Measurements from ENCODE around the gene NFKBIB. TPM values are rescaled to one million over a fixed set of nuclear protein-coding genes. Genes with fewer than 3 reads are reported as not detected.

Gene NFKBIB
- total and polyA plus RNA-seq, 2 of the 8 experiments (the other 6 are each of a cell fraction or from before 2014, with no cell fraction given), result 37.3 to 44.1 TPM

GRCh38 chr19:38890686-38891085 lies 9.1 kb upstream of the NFKBIB start:
- no peak overlapping the region for H3K14ac ChIP-seq (ENCODE audit: insufficient read length)
- no peak overlapping the region for H4K91ac ChIP-seq (replicated peaks; ENCODE audit: insufficient read length, low read length)
- H2BK5ac ChIP-seq (ENCODE audit: low read depth, low read length), result no peak overlapping the region
- no peak overlapping the region for H2BK15ac ChIP-seq (ENCODE audit: low read length)
- no peak overlapping the region for H2BK20ac ChIP-seq (ENCODE audit: low read length)
- POLR2A ChIA-PET (ENCODE audit: partially characterized antibody), result interaction anchor here (0.6 kb wide), 1 partner anchor 32 kb away, joined by 3 read pairs; no protein-coding TSS in a partner anchor
- H3K4ac ChIP-seq (replicated peaks; ENCODE audit: insufficient read length, low read depth, low read length), result no peak overlapping the region
- no peak overlapping the region for H3K4me3 ChIP-seq (ENCODE audit: extremely low read depth in 1 of 4, insufficient read depth in 2 of 4, low read depth in 3 of 4, low read length in 4 of 4)
- FAIRE-seq (no peak), DNase-seq (ENCODE audit: low read depth in 1 of 2, low spot score in 2 of 2) (no peak)
- no peaks in the 10 kb centered on the region for H3K4me1 ChIP-seq (replicated peaks in 1 of 4; ENCODE audit: control insufficient read depth in 3 of 4, insufficient read depth in 4 of 4, low read length in 3 of 4)
- no peak overlapping the region for H3K23ac ChIP-seq (ENCODE audit: insufficient read length)
- no peaks in the 10 kb centered on the region for H3K79me2 ChIP-seq (ENCODE audit: control insufficient read depth in 1 of 2, insufficient read depth in 2 of 2, low read length in 2 of 2)
- H3K18ac ChIP-seq (ENCODE audit: extremely low read depth, low read length), result no peak overlapping the region
- no peak overlapping the region for H2BK12ac ChIP-seq (ENCODE audit: low read depth, low read length)
- no peaks in the 10 kb centered on the region for H3K79me1 ChIP-seq (ENCODE audit: low read depth, low read length)
- CTCF ChIA-PET (ENCODE audit: partially characterized antibody), result interaction anchor here (5.9 kb wide), 1 partner anchor 14 kb away, joined by 97 read pairs; the partner anchor contains the start of gene RINL
- H2AK5ac ChIP-seq (ENCODE audit: low read depth, low read length), result no peak overlapping the region
- H3K23me2 ChIP-seq (ENCODE audit: low read depth, low read length), result no peaks in the 10 kb centered on the region
- no peak overlapping the region for H3K56ac ChIP-seq (replicated peaks; ENCODE audit: insufficient read length, low read depth, low read length)
- H4K20me1 ChIP-seq (replicated peaks in 1 of 2; ENCODE audit: control insufficient read depth in 1 of 2, insufficient read depth in 2 of 2, low read length in 2 of 2), result peaks cover 0 to 2% of the 10 kb centered on the region in 2 experiments
- no peaks in the 10 kb centered on the region for H3K27me3 ChIP-seq (replicated peaks in 1 of 4; ENCODE audit: control insufficient read depth in 3 of 4, extremely low read depth in 1 of 4, insufficient read depth in 3 of 4, low read length in 3 of 4)
- H4K8ac ChIP-seq (ENCODE audit: extremely low read depth, insufficient read depth, low read length), result no peak overlapping the region
- H3K9me3 ChIP-seq (ENCODE audit: insufficient read depth in 2 of 2, low read depth in 1 of 2, low read length in 1 of 2), result no peaks in the 10 kb centered on the region
- H3K36me3 ChIP-seq (ENCODE audit: control insufficient read depth in 2 of 4, insufficient read depth in 4 of 4, low read length in 3 of 4), result no peaks in the 10 kb centered on the region
- 0 out of 7 replicates have a peak overlapping the region, but pooled peaks of 1 of the 4 experiments have one; percentile 24 for H3K9ac ChIP-seq (replicated peaks in 1 of 4; ENCODE audit: extremely low read depth in 1 of 4, low read depth in 3 of 4, low read length in 3 of 4)
- no peak overlapping the region for H3K27ac ChIP-seq (ENCODE audit: low read depth, low read length)
- no peak overlapping the region for H4K5ac ChIP-seq (ENCODE audit: insufficient read length, low read depth, low read length)
- H2BK120ac ChIP-seq (replicated peaks; ENCODE audit: low read depth, low read length), result no peak overlapping the region
- no peak overlapping the region for H2AFZ ChIP-seq (ENCODE audit: low read length)
- no peak overlapping the region for H3K4me2 ChIP-seq (ENCODE audit: insufficient read depth in 1 of 2, low read depth in 2 of 2, low read length in 2 of 2)
- TF ChIP-seq E2F6 (IDR thresholded peaks at IDR 0.05), result no peak
- TF ChIP-seq SRF (IDR thresholded peaks at IDR 0.05; ENCODE audit: low read depth, low read length), result no peak
- TF ChIP-seq GABPA (IDR thresholded peaks at IDR 0.05; ENCODE audit: borderline replicate concordance, insufficient read depth, low read length), result no peak
- no peak for TF ChIP-seq SAP30 (IDR thresholded peaks at IDR 0.05; ENCODE audit: insufficient read depth, insufficient replicate concordance, low read length)
- no peak for TF ChIP-seq ATF3 (IDR thresholded peaks at IDR 0.05; ENCODE audit: insufficient read depth, low read depth, low read length)
- no peak for TF ChIP-seq SP2 (IDR thresholded peaks at IDR 0.05; ENCODE audit: low read length)
- TF ChIP-seq POLR2A (IDR thresholded peaks at IDR 0.05; ENCODE audit: control extremely low read depth in 1 of 2, low read depth in 2 of 2, low read length in 2 of 2), result no peak
- no peak for TF ChIP-seq NRF1 (IDR thresholded peaks at IDR 0.05; ENCODE audit: low read depth, low read length)
- no peak for TF ChIP-seq TAF1 (IDR thresholded peaks at IDR 0.05; ENCODE audit: low read depth, low read length)
- TF ChIP-seq KDM1A (IDR thresholded peaks at IDR 0.05; ENCODE audit: borderline replicate concordance, low read length), result no peak
- TF ChIP-seq CBX5 (IDR thresholded peaks at IDR 0.05; ENCODE audit: low read depth, low read length), result no peak
- no peak for TF ChIP-seq ATF2 (IDR thresholded peaks at IDR 0.05; ENCODE audit: low read length)
- TF ChIP-seq TCF12 (IDR thresholded peaks at IDR 0.05; ENCODE audit: low read depth, low read length), result no peak

Measured in H1 (cell line).